Prostate gland (tissue), 2 donors: Measurements from ENCODE around the gene LHB.

ENCODE experiments used
- CTCF ChIP-seq, 4 experiments: fragments of 200-600 bp in 2 of 4; fragments of 450-650 bp in 2 of 4; sonication (generic) in 2 of 4; IDR thresholded peaks; 1 replicate in 3 of 4; 2 replicates in 1 of 4; pipeline ENCODE4 v1.5.1; 2016 to 2019; ENCODE audit warnings: antibody characterized with exemption in 4 of 4, mild to moderate bottlenecking in 2 of 4, moderate library complexity in 2 of 4
- POLR2A ChIP-seq: fragments of 450-650 bp; IDR thresholded peaks from one replicate; pipeline ENCODE4 v1.6.1; 2016; ENCODE audit warnings: antibody characterized with exemption, mild to moderate bottlenecking

DNA sequence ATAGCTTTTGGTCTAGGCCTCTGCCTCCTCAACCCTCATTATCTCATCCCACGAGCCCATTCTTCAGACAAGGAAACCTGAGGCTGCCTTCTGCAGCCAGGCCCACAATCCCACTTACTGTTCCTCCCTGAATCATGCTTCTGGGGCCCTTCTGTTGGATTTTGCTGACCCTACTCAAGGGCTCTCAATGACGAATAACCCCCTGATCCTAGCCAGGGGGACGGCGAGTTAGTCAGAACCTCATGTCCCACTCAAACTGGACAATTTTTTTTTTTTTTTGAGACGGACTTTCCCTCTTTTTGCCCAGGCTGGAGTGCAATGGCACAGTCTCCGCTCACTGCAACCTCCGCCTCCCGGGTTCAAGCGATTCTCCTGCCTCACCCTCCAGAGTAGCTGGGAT lies 5.2 kb upstream of the LHB start:
- TF ChIP-seq CTCF (IDR thresholded peaks at IDR 0.05) (no peak), POLR2A (no peak)
